Occipital lobe (tissue), 2 donors: ENCODE results near the gene WWC1. TPM values are rescaled to one million over a fixed set of nuclear protein-coding genes. Genes with fewer than 3 reads are reported as not detected.
A peak's percentile ranks its signal among the peaks of the same experiment; 100 is the strongest.
"Not testable (repeated sequence)": the region's sequence is repeated elsewhere in the genome, so short reads cannot be mapped to it uniquely, and the experiment has no call there.

Source experiments
- DNase-seq: peaks from one replicate; lab custom pipeline; 2025; lab: John Stamatoyannopoulos, UW
- total RNA-seq: library from RNA; depleted of rRNA; stranded (reverse); fragments of >200 nt; gene quantifications from one replicate; pipeline ENCODE4 v1.2.3, GENCODE V29; 2014

Gene WWC1
- total RNA-seq, 1 donor from 2014 or later = 116 TPM

DNA sequence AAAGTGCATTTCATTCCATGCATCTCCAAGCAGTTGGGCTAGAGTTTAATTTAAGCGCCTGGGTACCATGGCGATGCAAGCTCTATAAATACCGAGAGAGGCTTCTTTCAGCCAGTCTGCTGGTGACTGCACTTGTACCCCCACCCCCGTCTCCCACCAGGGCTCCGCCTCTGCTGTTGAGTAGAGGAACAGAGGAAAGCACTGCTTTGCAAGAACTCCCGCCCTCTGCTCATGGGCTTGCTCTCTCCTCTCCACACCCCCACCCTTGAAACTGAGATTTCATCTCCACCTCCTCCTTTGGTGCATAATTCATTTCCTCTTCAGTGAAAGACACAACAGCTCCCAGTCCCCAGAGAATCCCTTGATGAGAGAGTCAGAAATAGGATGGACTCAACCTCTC is 5.1 kb upstream of the WWC1 start:
- DNase-seq = peak; percentile 38

DNA sequence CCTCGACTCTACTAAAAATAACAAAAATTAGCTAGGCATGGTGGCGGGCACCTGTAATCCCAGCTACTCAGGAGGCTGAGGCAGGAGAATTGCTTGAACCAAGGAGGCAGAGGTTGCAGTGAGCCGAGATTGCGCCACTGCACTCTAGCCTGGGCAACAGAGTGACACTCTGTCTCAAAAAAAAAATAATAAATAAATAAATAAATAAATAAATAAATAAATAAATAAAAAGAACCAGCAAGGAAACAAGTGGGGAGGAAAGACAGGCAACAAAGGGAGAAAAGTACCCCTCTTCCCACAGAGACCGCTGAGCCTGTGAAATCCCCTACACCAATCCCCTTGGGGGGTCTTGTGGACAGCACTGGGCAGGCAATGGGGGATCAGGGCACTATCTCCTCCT is 4.6 kb upstream of the WWC1 start:
- DNase-seq = not testable (repeated sequence)

DNA sequence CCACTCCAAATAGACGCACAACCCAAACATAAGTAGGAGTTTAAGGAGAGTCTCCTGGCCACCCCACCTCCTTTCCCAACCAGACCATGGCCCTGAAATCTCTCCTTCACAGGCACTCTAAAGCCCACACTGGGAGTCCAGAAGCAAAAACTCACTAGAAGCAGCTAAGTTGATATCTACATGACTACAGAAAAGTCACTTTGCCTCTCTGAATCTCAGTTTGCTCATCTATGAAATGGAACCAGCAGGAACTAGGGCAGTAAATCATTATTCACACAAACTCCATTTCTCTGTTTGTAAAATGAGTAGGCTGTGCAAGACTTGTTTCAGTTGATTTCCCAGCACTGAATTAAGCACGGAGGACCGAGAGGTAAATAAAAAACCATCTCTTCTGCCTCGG is 4.1 kb upstream of the WWC1 start:
- no peak for DNase-seq

DNA sequence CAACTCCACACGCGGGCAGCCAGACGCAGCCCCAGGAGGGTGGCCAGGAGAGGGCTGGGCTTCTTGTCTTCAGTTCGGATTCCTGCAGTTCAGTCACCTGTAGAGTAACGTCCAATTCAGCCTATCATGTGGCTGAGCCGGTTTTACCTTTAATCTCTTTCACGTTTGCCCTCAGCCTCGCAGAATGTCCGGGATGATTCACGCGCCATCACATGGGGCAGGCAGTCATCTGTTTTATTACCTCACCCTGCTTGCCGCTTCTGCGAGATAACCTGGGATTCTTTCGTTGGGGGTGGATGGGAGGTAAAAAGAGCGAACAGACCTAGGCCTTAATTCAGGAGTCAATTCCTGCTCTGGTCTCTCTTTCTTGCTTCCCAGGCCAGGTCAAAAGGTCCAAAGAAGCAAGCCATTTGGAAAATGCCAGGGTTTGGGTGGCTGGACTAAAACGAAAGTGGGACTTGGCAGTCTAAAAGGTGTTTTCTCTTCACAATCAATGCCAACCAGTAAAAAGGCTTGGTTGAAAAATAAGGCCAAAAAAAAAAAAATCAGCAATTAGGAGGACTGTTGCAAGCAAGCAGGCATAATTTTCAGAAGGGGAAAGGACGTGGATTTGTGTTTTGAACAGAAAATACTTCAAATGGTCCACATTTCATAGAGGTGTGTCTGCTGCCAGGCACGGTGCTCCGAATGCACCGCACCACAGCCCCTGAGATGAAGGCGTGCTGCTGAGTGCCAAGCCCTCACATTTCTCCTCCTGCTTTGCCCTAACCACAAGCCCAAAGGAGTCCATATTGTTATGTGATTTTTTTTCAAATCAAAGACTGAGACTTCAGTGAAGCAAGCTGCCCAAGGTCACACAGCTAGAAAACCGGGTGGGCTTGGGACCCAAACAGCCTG is 2.8 kb upstream of the WWC1 start:
- no peak for DNase-seq

DNA sequence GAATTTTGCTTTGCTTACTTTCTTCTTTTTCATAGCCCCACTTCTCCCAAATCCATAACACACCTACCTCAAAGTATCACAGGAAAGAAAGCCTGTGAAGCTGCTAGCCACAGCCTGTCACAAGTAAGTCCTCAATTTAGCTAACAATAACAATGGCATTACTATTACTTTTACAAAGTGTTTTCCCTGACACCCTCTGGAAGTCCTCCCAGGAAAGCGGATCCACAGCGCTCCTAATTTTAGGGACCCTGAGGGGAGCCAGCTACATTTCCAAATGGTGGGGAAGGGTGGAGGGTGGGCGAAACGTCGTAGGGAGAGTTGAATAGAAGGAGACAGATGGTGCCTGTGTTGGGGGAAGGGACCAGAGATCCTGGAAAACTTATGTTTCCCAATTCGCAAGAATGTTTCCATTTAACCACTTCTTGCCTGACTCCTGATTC is 523 bp upstream of the WWC1 start:
- no peak for DNase-seq

DNA sequence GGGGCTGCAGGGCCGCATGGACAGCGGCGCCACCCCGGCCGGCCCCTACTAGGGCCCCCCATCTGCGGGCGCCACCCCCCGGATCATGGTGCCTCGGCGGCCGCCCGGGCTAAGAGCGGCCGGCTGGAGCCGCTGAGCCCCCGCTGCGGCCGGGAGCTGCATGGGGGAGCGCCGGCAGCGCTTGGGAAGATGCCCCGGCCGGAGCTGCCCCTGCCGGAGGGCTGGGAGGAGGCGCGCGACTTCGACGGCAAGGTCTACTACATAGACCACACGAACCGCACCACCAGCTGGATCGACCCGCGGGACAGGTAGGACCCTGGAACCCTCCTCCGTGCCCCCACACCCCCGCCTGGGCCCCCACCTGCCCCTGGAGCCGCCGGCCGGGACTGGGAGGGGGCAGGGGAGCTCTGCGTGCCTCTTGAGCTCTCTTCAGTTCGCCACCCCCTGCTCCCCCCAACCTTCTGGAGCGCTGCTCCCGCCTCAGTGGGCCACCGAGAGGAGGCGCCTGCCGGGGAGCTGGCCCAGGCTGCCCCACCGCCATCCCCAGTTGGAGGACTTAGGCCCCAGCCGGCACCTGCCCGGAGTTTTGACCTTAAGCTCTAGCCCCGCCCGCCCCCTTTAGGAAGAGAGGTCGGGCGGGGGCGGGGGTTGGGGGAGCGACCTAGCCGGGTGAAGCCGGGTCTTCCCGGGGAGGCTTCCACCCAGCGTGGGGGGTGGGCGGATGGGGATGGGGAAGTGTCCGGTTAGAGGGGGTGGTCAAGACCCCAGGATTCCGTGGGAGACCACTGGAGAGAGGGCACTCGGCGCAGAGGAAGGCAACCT is 730 bp downstream of the WWC1 start:
- no peak for DNase-seq

DNA sequence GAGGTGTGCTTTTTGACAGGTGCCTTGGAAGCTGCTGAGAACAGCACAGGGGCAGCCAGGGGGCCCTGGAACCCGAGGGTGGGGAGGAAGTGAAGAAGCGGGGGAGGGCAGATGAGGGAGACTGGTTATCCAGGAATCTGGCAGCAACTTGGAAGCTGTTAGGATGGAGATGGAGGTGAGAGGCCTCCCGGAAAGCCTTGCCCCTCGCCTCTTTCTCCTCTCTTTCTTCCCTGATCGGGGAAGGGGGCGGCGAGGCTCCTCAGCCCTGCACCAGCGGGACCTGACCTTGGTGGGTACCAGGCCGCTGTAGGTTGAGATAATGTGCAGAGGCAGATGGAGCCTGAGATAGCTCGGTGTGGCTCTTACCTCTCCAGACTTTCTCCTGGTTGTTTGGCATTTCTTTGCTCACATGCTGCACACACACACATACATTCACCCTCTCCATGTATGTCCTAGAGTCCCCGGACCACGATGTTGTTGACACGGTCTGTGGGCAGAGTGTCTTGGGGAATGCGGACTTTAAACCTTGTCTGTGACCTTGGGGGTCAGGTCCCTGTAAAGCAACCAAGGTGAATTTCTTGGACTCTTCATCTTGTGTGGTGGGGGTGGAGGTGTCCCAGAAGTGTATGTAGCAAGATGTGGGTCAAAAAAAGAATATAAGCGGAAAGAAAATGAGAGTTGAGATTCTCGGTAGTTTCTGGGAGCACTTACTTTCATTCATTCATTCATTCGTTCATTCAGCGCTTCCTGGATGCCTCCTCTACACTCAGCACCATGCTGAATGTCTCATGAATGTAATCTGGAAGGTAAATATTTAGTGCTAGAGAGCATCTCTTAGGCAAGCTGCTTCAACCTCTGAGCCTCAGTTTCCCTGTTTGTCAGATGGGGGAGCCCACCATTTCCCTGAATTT is 1.6 kb downstream of the WWC1 start:
- no peak for DNase-seq

DNA sequence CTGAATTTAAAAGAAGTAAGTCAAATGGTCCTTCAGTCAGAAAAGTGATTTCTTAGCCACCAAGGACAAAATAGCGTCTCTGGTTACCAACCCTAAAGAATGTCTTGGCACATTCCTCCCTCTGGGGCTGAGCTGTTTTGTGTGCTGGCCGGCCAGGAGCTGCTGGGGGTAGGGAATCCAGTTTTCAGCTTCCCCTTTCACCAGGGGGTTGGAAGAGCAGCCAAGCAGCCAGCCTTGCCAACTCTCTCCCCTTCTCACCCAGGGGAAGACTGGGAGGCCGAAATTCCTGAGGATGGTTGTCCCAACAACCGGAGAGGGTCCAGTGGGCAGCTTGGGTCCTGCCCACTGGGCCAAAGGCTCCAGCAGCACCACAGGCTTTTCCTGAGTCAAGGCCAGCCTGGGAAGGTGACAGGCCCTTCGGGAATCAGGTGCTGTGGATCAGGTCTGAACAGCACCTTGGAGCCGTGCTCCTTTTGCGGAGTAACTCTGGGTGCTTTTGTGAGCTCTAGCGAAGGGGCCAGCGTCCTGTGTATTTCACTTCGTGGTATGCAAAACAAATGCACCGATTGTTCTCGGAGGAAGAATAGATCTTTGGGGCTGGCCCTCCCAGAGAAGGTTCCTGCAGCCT is 4.2 kb downstream of the WWC1 start:
- DNase-seq = peak; percentile 23

DNA sequence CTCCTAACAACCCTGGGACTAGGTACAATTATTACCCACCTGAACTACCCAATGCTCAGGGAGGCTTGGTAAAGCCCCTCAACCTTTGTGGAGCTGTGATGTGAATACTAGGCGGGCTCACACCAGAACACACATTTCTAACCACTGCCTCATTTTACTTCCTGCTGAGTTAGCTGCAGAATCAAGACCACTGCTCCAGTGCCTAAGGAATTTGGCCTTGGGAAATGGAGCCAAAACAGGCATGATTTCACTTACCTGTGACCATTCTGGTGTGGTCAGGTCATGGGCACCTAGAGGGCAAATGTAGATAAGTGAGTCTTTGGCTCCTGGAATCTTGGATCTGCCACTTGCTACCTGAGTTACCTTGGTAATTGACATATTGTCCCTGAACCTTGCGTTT is 5.2 kb downstream of the WWC1 start:
- no peak for DNase-seq

DNA sequence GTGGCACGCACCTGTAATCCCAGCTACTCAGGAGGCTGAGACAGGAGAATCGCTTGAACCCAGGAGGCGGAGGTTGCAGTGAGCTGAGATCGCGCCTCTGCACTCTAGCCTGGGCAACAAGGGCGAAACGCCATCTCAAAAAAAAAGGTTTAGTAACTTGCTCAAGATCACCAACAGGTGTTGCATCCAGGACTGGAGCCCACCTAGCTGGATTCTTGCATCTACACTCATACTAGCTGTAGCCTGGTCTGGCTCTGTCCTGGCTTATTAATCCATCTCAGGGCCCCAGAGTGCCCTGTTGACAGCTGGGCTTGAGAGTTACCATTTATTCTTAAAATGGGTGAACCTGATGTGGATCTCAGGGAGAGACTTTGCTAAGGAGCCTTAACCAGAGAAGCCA is 7.5 kb downstream of the WWC1 start:
- DNase-seq = no peak

DNA sequence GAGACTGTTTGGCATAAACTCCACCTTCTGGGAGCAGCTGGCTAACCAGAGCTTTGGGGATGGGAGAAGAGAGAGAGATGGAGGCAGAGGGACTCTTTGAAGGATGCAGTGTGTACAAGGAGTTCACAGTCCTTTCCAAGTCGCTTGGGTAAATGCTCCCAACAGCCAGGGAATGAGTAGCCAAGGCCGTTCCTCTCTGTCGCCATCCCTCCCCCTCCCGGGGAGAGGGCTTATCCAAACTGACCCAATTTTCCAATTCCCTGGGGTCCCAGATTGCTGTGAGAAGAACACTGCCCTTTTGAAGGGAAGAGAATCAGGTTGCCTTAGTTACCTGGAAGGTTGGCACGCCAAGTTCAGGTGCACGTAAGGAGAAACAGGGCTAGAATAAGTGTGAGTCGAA is 7.9 kb downstream of the WWC1 start:
- no peak for DNase-seq

DNA sequence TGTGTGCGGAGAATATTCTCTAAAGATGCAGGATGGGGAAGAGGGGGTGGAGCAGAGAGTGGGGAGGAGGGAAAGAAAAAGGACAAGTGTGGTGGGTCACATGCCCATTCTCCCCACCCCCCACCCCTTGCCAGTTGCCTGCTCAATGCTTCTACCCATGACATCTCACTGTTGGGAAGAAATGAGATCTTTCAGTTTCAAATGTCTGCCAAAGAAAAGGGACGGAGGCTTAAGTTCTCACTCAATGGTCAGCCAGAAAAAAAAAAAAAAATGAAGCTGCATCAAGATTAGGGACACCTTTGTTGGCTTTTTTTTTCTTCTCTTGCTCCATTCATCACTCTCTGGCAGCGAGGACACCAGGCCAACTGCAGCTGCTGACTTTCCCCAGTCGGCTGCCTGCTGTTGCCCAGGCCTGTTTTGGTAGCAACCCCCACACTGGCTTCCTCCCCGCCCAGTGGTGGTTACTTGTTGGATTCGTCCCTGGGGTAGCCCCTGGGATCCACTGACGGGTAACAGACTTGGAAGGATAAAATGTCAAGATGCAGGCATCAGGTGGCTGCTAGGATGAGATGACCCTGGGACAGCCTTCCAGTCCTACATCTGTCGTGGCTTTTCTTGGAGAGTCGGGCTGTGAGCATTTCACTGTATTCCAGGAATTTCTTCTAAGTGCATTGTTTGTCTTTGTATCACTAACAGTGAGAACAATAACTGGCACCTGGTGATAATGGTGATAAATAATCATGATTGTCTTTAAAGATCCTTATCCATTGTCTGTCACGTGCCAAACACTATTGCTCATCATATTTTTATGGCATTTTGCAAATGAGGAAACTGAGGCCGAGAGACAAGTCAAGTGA is 9.1 kb downstream of the WWC1 start:
- no peak for DNase-seq

DNA sequence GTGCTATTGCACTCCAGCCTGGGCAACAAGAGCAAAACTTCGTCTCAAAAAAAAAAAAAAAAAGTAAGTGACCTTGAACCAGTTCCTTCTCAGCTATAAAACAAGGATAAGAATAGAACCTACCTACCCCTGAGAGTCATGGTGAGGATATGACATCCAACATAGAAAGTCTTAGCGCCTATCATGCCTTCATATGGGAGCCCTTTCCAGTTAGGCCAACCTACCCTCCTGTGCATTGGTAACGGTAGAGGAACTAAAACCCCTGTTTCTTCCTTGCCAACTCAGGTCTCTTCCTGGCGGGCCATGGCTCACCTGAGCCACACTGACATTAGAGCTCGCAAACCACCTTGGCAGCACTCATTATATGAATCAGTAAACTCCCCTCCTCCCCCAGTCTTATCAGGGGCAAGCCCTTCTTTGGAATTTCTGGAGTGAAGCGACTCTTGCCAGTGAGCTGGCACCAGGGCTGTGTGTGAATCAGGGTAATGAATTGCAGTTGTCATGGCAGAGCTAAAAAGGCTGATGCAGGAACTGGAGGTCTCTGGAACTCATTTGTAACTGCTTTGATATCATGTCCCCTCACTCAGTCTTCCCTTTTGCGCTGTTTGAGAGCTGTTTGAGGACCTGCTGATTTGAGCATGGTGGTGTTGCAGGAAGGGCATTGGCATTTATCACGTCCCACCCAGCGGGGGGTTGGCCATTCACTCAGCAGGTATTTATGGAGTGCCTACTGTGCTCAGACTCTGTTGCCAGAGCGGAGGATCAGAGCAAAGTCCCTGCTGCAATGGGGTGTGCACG is 10.3 kb downstream of the WWC1 start:
- DNase-seq = no peak

DNA sequence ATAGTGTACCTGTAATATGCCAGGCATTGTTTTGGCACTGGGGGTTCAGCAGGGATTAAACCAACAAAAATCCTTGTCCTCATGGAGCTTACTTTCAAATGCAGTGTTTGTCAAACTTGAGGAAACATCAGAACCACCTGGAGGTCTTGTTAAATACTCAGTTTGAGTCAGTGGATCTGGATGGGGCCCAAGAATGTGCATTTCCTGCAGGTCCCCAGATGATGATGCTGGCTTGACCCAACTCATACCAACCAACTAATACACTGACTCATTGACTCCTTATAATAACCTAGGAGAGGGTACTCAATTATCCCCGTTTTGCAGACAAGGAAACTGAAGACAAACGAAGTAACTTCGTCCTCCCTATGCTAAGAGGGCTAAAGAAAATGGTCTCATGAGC is 11.3 kb downstream of the WWC1 start:
- DNase-seq = no peak

DNA sequence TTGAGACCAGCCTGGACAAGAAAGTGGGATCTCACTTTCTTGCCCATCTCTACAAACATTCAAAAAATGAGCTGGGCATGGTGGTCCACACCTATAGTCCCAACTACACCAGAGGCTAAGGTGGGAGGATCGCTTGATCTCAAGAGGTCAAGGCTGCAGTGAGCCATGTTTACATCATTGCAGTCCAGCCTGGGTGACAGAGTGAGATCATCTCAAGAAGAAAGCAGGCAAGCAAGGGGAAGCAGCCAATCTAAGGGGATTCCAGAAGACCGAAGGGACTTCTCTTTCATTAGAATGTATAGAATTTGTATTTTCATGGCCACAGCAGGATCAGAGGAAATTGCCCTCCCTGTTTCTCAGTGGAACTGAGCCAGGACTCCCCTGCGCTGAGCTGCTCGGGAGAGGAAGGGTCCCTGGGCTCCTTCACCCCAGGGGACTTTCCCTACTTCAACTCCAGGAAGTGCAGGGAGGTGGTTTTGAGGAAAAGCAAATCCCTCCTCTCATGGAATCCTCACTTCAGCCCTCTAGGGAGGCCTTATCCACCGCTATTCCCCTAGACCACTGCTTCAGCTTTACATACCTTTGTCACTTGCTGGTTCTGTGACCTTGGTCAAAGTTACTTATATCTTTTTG is 12.1 kb downstream of the WWC1 start:
- DNase-seq = no peak

DNA sequence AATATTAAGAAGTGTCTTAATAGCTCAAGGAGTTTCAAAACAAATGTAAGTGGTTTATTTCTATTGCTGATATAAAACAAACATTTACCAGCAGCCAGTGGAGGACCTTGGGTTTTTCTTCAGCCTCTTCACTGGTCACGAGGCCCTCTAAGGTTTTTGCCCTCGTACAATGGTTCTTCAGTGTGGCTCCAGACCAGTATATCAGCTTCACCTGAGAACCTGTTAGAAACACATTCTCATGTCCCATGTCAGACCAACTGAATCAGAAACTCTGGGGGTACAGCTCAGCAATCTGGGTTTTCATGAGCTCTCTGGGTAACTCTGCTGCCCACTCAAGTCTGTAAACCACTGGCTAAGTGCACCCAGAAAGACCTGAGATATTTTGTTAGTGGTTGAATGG is 12.9 kb downstream of the WWC1 start:
- no peak for DNase-seq

DNA sequence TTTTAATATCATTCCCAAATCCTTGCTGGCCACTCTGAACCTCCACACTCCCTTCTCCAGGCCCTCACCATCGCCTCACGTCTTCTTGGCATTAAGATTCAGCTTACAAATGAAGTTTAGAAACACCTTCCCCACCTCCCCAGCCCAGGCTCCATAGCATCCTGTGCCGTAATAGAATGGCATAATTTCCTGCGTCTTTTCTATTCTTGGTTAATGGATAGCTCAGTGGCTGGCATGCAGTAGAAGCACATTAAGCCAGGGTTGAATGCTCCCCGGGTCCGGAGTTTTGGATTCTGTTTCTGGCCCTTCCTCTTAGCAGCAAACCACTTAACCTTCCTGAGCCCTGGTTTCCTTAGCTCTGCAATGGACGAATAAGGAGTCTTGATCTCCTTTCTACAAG is 13.8 kb downstream of the WWC1 start:
- no peak for DNase-seq

DNA sequence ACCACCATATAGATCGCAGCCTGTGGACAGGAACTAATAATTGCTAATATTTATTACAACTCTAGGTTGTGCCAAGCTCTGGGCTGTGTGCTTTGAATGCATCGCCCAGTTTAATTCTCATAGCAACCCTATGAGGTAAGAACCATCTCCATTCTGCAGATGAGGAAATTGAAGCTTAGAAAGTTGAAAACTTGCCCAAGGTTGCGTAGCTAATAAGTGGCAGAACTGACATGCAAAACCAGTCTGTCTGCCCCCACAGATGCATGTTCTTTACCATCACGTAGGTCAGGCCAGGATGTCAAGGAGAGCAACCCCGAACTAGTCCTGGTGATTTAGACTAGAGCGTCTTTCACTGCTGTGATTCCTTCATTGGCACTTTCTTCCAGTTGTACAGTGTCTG is 15.6 kb downstream of the WWC1 start:
- DNase-seq = no peak
